B cell (primary cell): ENCODE data around the gene SGIP1. TPM values are rescaled to one million over a fixed set of nuclear protein-coding genes. Genes with fewer than 3 reads are reported as not detected.

Experiments
- ATAC-seq: fragments of 200-7000 bp; cut with Tn5 transposase; one replicate; pipeline ENCODE4 v1.10.0; 2021; ENCODE audit warnings: low read depth, mild to moderate bottlenecking, moderate number of reproducible peaks, moderate library complexity
- CTCF ChIA-PET: fragments of 350-600 bp; sonication (Branson Sonifier 250); formaldehyde crosslinking; loops from one replicate; lab custom pipeline; 2021; ENCODE audit warnings: antibody characterized with exemption, inconsistent platforms; lab: Charles Lee
- POLR2A ChIA-PET: fragments of 350-600 bp; sonication (Branson Sonifier 250); formaldehyde crosslinking; loops from one replicate; lab custom pipeline; 2021; ENCODE audit warnings: antibody characterized with exemption; lab: Charles Lee
- DNase-seq: peaks from one replicate; pipeline ENCODE4 v3.0.0; 2013
- H2AFZ ChIP-seq: 2 replicates; pipeline ENCODE4 v1.6.1; 2012; ENCODE audit warnings: mild to moderate bottlenecking, low read depth, low read length; ENCODE audit not compliant: insufficient read depth, poor library complexity, severe bottlenecking
- H3K27ac ChIP-seq, 2 donors: 1 replicate in 1 of 2; 2 replicates in 1 of 2; pipeline ENCODE4 v1.5.1; 2012 to 2013; ENCODE audit warnings: low read length in 2 of 2, mild to moderate bottlenecking in 2 of 2, moderate library complexity in 1 of 2
- H3K27me3 ChIP-seq, 4 experiments: fragments of 200-600 bp in 1 of 4; sonication (generic) in 1 of 4; replicated peaks in 1 of 4; 1 replicate in 2 of 4; 2 replicates in 2 of 4; pipeline versions ENCODE4 v1.6.1 to v1.7.0; 2013 to 2016; ENCODE audit warnings: low read length in 3 of 4, mild to moderate bottlenecking in 2 of 4, mixed read lengths in 1 of 4, moderate library complexity in 1 of 4; ENCODE audit not compliant: insufficient read depth in 4 of 4, control insufficient read depth in 3 of 4; ENCODE audit errors: control extremely low read depth in 1 of 4
- H3K36me3 ChIP-seq, 2 experiments: replicated peaks in 1 of 2; 1 replicate in 1 of 2; 2 replicates in 1 of 2; pipeline versions ENCODE4 v1.6.1 to v1.7.1; 2013; ENCODE audit warnings: low read length in 1 of 2; ENCODE audit not compliant: insufficient read depth in 2 of 2, control insufficient read depth in 1 of 2; ENCODE audit errors: control extremely low read depth in 1 of 2, extremely low read depth in 1 of 2
- H3K4me1 ChIP-seq, 2 donors: fragments of 200-600 bp in 1 of 2; sonication (generic) in 1 of 2; 1 replicate in 1 of 2; 2 replicates in 1 of 2; pipeline versions ENCODE4 v1.5.1 to v1.6.1; 2013 to 2017; ENCODE audit warnings: low read length in 2 of 2; ENCODE audit not compliant: control insufficient read depth in 2 of 2, insufficient read depth in 2 of 2
- H3K4me2 ChIP-seq: replicated peaks from 2 replicates; pipeline ENCODE3; 2012; ENCODE audit warnings: mild to moderate bottlenecking, low read depth, low read length; ENCODE audit not compliant: poor library complexity, severe bottlenecking
- H3K4me3 ChIP-seq, 5 experiments: fragments of 200-600 bp in 1 of 5; sonication (generic) in 1 of 5; 1 replicate in 3 of 5; 2 replicates in 2 of 5; pipeline versions ENCODE4 v1.5.1 to v1.7.0; 2011 to 2016; ENCODE audit warnings: low read length in 4 of 5, mild to moderate bottlenecking in 4 of 5, low read depth in 2 of 5, control low read depth in 1 of 5, moderate library complexity in 1 of 5; ENCODE audit not compliant: insufficient read depth in 1 of 5; ENCODE audit errors: control extremely low read depth in 1 of 5, extremely low read depth in 1 of 5
- H3K79me2 ChIP-seq: fragments of 200-600 bp; sonication (generic); one replicate; pipeline ENCODE4 v1.6.0; 2016; ENCODE audit warnings: low read length; ENCODE audit not compliant: control insufficient read depth, insufficient read depth
- H3K9ac ChIP-seq: fragments of 200-600 bp; sonication (generic); 2 replicates; pipeline ENCODE4 v1.6.1; 2017; ENCODE audit warnings: mild to moderate bottlenecking, low read length, moderate library complexity
- H3K9me3 ChIP-seq, 3 donors: one replicate each; pipeline versions ENCODE4 v1.6.1 to v1.7.1; 2013; ENCODE audit warnings: low read length in 2 of 3; ENCODE audit not compliant: control insufficient read depth in 2 of 3, insufficient read depth in 1 of 3; ENCODE audit errors: control extremely low read depth in 1 of 3
- H4K20me1 ChIP-seq: 2 replicates; pipeline ENCODE4 v1.6.0; 2012; ENCODE audit warnings: mild to moderate bottlenecking, low read length; ENCODE audit not compliant: insufficient read depth, control insufficient read depth, poor library complexity, severe bottlenecking
- H3K27ac Mint-ChIP-seq: one replicate; pipeline ENCODE4 v1.8.0; 2021; ENCODE audit warnings: mixed read lengths
- H3K27me3 Mint-ChIP-seq: one replicate; pipeline ENCODE4 v1.8.0; 2021; ENCODE audit warnings: mixed read lengths
- H3K4me1 Mint-ChIP-seq: one replicate; pipeline ENCODE4 v1.8.0; 2021; ENCODE audit warnings: mixed read lengths
- H3K4me3 Mint-ChIP-seq: one replicate; pipeline ENCODE4 v1.8.0; 2021; ENCODE audit warnings: mixed read lengths
- H3K9me3 Mint-ChIP-seq: one replicate; pipeline ENCODE4 v1.8.0; 2022; ENCODE audit warnings: mixed read lengths; ENCODE audit not compliant: insufficient read depth
- EZH2 ChIP-seq: IDR thresholded peaks from 2 replicates; pipeline ENCODE4 v1.6.1; 2012; ENCODE audit warnings: borderline replicate concordance, low read depth, mild to moderate bottlenecking, moderate library complexity, low read length; ENCODE audit not compliant: insufficient read depth, poor library complexity, severe bottlenecking
- WGBS: methylation state at CpG from one replicate; pipeline ENCODE4 v1.1.5; 2013; ENCODE audit warnings: missing lambda C conversion rate; ENCODE audit not compliant: insufficient coverage; 5-methylcytosine and 5-hydroxymethylcytosine counted together
- intact Hi-C: fragments of 100-400 bp; cut with micrococcal nuclease; formaldehyde crosslinking; loops from one replicate; pipeline ENCODE4 v1.10.0; 2022
- polyA plus RNA-seq: library from polyadenylated mRNA; depleted of rRNA; stranded (reverse); fragments of >200 nt; gene quantifications from 2 replicates; pipeline ENCODE4 v1.2.3, GENCODE V29; 2012
- total RNA-seq, 2 donors: library from RNA; stranded (reverse); fragments of 120-200 nt in 1 of 2; gene quantifications; 1 replicate in 1 of 2; 2 replicates in 1 of 2; pipeline versions ENCODE4 v1.2.3 to v1.2.4, GENCODE V29; 2013 to 2022
- TF ChIP-seq, protein P1 (sequence below): fragments of 200-600 bp; IDR thresholded peaks from one replicate; pipeline ENCODE4 v1.8.0; 2022; ENCODE audit warnings: antibody characterized with exemption, mild to moderate bottlenecking

Gene SGIP1
- total and polyA plus RNA-seq, 2 donors (not counting 1 experiment from before 2014, with no cell fraction given) = not detected

DNA sequence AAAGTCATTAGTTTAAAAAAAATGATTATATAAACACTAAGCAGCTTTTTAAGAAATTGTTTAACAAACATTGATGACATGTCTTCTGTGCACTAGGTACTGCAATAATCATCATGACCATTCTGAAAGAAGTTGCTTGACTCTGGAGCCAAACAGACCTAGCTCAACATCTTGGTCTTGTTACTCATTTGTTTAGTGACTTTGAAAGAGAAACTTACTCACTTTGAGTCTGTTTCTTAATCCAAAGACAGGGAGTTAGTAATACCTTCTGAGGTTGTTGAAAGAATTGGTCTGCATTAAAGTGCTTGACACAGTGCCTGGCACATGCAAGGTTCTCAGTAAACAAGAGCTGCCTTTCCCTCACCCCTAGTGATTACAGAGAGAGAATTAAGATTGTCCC is 84.4 kb downstream of the SGIP1 start:
- intact Hi-C loops = no loop called here
- ChIA-PET POLR2A (no interaction called here), CTCF (no interaction called here)
- no peaks in the 10 kb centered on the region for H4K20me1 ChIP-seq
- ATAC-seq (no peak), DNase-seq (no peak)
- Mint-ChIP-seq H3K9me3 (no peaks in the 10 kb centered on the region), H3K4me3 (no peak overlapping the region), H3K4me1 (no peaks in the 10 kb centered on the region), H3K27me3 (no peaks in the 10 kb centered on the region), H3K27ac (no peak overlapping the region)
- H3K36me3 ChIP-seq = no peaks in the 10 kb centered on the region
- H3K27ac ChIP-seq = no peak overlapping the region
- no peaks in the 10 kb centered on the region for H3K79me2 ChIP-seq
- no peaks in the 10 kb centered on the region for H3K9me3 ChIP-seq
- H3K4me3 ChIP-seq = no peak overlapping the region
- no peak overlapping the region for H3K4me2 ChIP-seq
- H3K9ac ChIP-seq = no peak overlapping the region
- H3K27me3 ChIP-seq = no peaks in the 10 kb centered on the region
- no peaks in the 10 kb centered on the region for H3K4me1 ChIP-seq
- TF ChIP-seq EZH2 = no peak
- TF ChIP-seq, protein P1, sequence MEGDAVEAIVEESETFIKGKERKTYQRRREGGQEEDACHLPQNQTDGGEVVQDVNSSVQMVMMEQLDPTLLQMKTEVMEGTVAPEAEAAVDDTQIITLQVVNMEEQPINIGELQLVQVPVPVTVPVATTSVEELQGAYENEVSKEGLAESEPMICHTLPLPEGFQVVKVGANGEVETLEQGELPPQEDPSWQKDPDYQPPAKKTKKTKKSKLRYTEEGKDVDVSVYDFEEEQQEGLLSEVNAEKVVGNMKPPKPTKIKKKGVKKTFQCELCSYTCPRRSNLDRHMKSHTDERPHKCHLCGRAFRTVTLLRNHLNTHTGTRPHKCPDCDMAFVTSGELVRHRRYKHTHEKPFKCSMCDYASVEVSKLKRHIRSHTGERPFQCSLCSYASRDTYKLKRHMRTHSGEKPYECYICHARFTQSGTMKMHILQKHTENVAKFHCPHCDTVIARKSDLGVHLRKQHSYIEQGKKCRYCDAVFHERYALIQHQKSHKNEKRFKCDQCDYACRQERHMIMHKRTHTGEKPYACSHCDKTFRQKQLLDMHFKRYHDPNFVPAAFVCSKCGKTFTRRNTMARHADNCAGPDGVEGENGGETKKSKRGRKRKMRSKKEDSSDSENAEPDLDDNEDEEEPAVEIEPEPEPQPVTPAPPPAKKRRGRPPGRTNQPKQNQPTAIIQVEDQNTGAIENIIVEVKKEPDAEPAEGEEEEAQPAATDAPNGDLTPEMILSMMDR = no peak
- H2AFZ ChIP-seq = no peak overlapping the region

DNA sequence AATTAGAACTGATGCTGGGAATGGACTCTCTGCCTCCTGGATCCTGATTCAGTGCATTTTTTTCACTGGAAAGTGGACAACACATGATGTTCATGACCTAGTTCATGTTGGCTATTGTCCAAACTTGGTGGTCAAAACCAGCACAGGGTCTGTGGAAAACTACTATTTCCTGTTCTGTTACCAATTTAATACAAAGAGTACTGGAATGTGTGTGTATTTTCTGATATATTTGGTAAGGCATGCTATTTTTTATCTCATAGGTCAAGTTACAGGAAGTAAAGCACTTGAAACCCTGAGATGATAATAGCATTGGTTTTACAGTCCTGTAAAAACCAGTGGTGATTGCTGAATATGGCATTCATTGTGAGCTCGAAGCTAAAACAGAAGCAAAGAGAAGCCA is 89.9 kb downstream of the SGIP1 start:
- Histone ChIP-seq H3K9me3 (no peaks in the 10 kb centered on the region), H3K27me3 (no peaks in the 10 kb centered on the region), H4K20me1 (no peaks in the 10 kb centered on the region), H3K4me3 (no peak overlapping the region), H3K4me2 (no peak overlapping the region), H3K27ac (no peak overlapping the region), H3K9ac (no peak overlapping the region), H2AFZ (no peak overlapping the region), H3K4me1 (no peaks in the 10 kb centered on the region), H3K79me2 (no peaks in the 10 kb centered on the region), H3K36me3 (no peaks in the 10 kb centered on the region)
- ATAC-seq (no peak), DNase-seq (no peak)
- Mint-ChIP-seq H3K27me3 (peaks cover 4% of the 10 kb centered on the region), H3K4me1 (no peaks in the 10 kb centered on the region), H3K9me3 (no peaks in the 10 kb centered on the region), H3K4me3 (no peak overlapping the region), H3K27ac (no peak overlapping the region)
- TF ChIP-seq, protein P1 = no peak
- no peak for TF ChIP-seq EZH2
- ChIA-PET CTCF (no interaction called here), POLR2A (no interaction called here)
- intact Hi-C loops = no loop called here
- WGBS = 63% methylated on average over 1 of the region's 1 CpG
